Nephron progenitor cell (in vitro differentiated cells): Measurements from ENCODE around the gene GCK.
A peak's percentile ranks its signal among the peaks of the same experiment; 100 is the strongest.

Experiments used
- DNase-seq: peaks from one replicate; pipeline ENCODE4 v3.0.0; 2021
- H3K27ac Mint-ChIP-seq: 2 replicates; pipeline ENCODE4 v1.8.0; 2021; ENCODE audit warnings: mild to moderate bottlenecking, moderate library complexity, mixed read lengths
- H3K27me3 Mint-ChIP-seq: 2 replicates; pipeline ENCODE4 v1.8.0; 2021; ENCODE audit warnings: mild to moderate bottlenecking, low read depth, mixed read lengths; ENCODE audit not compliant: poor library complexity
- H3K36me3 Mint-ChIP-seq: 2 replicates; pipeline ENCODE4 v1.8.0; 2021; ENCODE audit warnings: low read depth, mixed read lengths
- H3K4me1 Mint-ChIP-seq: 2 replicates; pipeline ENCODE4 v1.8.0; 2021; ENCODE audit warnings: mixed read lengths
- H3K4me3 Mint-ChIP-seq: 2 replicates; pipeline ENCODE4 v1.8.0; 2021; ENCODE audit warnings: mild to moderate bottlenecking, moderate library complexity, mixed read lengths
- H3K9me3 Mint-ChIP-seq: 2 replicates; pipeline ENCODE4 v1.8.0; 2021; ENCODE audit warnings: mild to moderate bottlenecking, moderate library complexity, mixed read lengths
- CTCF ChIP-seq: fragments of 200-600 bp; sonication (generic); IDR thresholded peaks from 2 replicates; pipeline ENCODE4 v1.5.0; 2021; ENCODE audit warnings: antibody characterized with exemption

The GCK gene

GRCh38 chr7:44235066-44235465, 45.8 kb upstream of the GCK start:
- no peak for DNase-seq
- H3K27me3 Mint-ChIP-seq = peaks cover 5% of the 10 kb centered on the region

GRCh38 chr7:44232901-44233715, 43.9 kb upstream of the GCK start:
- no peak overlapping the region for H3K4me3 Mint-ChIP-seq
- no peaks in the 10 kb centered on the region for H3K36me3 Mint-ChIP-seq
- peak overlapping the region; percentile 11 for H3K27ac Mint-ChIP-seq
- no peak for TF ChIP-seq CTCF
- peaks cover 33% of the 10 kb centered on the region for H3K4me1 Mint-ChIP-seq
- no peak for DNase-seq
- H3K27me3 Mint-ChIP-seq = peaks cover 2% of the 10 kb centered on the region
- no peaks in the 10 kb centered on the region for H3K9me3 Mint-ChIP-seq

More at GRCh38 chr7:44235066-44235465, 45.8 kb upstream of the GCK start:
- Mint-ChIP-seq H3K4me1 (peaks cover 33% of the 10 kb centered on the region), H3K27ac (no peak overlapping the region), H3K36me3 (no peaks in the 10 kb centered on the region), H3K4me3 (no peak overlapping the region), H3K9me3 (no peaks in the 10 kb centered on the region)
- TF ChIP-seq CTCF = no peak

DNA sequence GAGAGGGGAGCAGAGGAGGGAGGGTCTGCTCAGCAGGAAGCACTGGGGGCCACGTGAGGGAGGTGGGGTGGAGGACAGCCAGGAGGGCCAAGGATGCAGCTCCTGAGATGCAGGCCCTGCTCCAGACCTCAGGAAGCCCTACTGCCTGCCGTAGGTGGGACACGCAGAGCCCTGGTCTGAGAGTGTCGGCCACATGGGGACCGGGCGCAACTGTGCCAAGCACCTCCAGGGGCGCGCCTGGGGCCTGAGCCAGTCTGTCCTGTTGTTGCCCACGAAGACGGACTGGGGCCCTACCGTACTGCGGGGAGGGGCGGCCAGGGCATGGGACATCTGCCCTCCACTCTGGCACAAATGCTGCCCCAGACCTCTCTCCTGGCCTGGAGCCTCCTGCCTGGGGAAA, 43.2 kb upstream of the GCK start:
- Mint-ChIP-seq H3K4me1 (peaks cover 31% of the 10 kb centered on the region), H3K27me3 (no peaks in the 10 kb centered on the region), H3K9me3 (no peaks in the 10 kb centered on the region), H3K27ac (no peak overlapping the region), H3K36me3 (no peaks in the 10 kb centered on the region), H3K4me3 (no peak overlapping the region)
- DNase-seq = no peak
- no peak for TF ChIP-seq CTCF

DNA sequence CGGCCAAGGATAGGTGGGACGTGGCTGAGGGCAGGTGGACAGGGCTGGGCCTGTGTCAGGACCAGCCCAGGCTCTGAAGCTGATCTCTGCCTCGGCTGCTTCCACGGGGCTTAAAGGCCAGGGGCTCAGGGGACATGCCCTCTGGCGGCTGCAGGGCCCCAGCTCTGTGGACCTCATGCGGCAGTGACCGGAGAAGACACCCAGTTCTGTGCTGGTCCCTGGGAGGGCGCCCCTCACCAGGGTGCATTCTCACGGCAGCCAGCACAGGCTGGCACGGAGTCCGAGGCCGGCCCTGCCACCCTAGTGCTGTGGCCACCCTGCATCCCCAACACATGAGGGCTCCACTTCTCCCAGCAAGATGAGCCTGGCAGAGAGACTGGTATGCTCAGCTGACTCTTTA, 41.8 kb upstream of the GCK start:
- Mint-ChIP-seq H3K27me3 (peaks cover 4% of the 10 kb centered on the region), H3K36me3 (no peaks in the 10 kb centered on the region), H3K4me3 (no peak overlapping the region), H3K9me3 (no peaks in the 10 kb centered on the region), H3K27ac (no peak overlapping the region), H3K4me1 (peaks cover 19% of the 10 kb centered on the region)
- DNase-seq = no peak
- no peak for TF ChIP-seq CTCF

DNA sequence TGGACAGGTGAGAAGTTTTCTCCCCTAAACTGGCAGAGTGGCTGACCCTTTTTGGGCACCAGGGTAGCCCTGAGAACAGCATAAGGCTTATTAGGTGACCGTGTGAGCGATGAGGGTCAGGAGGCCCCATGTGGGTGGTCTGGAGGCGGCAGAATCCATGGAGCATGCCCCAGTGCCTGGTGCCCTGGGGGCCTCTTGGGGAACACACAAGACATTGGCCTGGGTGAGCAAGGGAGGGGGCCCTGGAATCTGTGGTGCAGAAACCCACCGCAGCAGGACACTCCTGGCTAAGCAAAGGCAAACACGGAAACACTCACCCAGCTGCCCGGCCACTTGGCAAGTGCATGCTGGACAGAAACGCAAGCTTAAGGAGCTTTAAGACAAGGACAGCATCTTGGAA, 41.0 kb upstream of the GCK start:
- Mint-ChIP-seq H3K27ac (no peak overlapping the region), H3K9me3 (no peaks in the 10 kb centered on the region), H3K36me3 (no peaks in the 10 kb centered on the region)

More for the DNA sequence above, 41.0 kb upstream of the GCK start:
- TF ChIP-seq CTCF = no peak
- H3K4me3 Mint-ChIP-seq = no peak overlapping the region
- H3K4me1 Mint-ChIP-seq = peaks cover 16% of the 10 kb centered on the region
- no peak for DNase-seq
- H3K27me3 Mint-ChIP-seq = peaks cover 6% of the 10 kb centered on the region
